ENCODE measurements around the gene AHDC1. TPM values are rescaled to one million over a fixed set of nuclear protein-coding genes. Genes with fewer than 3 reads are reported as not detected.

AHDC1 gene
- total RNA-seq, 1 donor: 14.6 TPM

GRCh38 chr1:27605300-27605766, 1.4 kb upstream of the AHDC1 start:
- no peak overlapping the region for H3K4me3 ChIP-seq (ENCODE audit: low read depth, low read length)
- TF ChIP-seq, protein P1, sequence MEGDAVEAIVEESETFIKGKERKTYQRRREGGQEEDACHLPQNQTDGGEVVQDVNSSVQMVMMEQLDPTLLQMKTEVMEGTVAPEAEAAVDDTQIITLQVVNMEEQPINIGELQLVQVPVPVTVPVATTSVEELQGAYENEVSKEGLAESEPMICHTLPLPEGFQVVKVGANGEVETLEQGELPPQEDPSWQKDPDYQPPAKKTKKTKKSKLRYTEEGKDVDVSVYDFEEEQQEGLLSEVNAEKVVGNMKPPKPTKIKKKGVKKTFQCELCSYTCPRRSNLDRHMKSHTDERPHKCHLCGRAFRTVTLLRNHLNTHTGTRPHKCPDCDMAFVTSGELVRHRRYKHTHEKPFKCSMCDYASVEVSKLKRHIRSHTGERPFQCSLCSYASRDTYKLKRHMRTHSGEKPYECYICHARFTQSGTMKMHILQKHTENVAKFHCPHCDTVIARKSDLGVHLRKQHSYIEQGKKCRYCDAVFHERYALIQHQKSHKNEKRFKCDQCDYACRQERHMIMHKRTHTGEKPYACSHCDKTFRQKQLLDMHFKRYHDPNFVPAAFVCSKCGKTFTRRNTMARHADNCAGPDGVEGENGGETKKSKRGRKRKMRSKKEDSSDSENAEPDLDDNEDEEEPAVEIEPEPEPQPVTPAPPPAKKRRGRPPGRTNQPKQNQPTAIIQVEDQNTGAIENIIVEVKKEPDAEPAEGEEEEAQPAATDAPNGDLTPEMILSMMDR (IDR thresholded peaks at IDR 0.05; ENCODE audit: insufficient read depth, low read length): no peak
- DNase-seq (ENCODE audit: low read depth): no peak

- DNase-seq (ENCODE audit: low read depth): no peak
- peak overlapping the region; percentile 96 for H3K4me3 ChIP-seq (ENCODE audit: low read depth, low read length)
- TF ChIP-seq, protein P1 (IDR thresholded peaks at IDR 0.05; ENCODE audit: insufficient read depth, low read length): no peak
Observed at GRCh38 chr1:27604579-27605299, 795 bp upstream of the AHDC1 start.

DNA sequence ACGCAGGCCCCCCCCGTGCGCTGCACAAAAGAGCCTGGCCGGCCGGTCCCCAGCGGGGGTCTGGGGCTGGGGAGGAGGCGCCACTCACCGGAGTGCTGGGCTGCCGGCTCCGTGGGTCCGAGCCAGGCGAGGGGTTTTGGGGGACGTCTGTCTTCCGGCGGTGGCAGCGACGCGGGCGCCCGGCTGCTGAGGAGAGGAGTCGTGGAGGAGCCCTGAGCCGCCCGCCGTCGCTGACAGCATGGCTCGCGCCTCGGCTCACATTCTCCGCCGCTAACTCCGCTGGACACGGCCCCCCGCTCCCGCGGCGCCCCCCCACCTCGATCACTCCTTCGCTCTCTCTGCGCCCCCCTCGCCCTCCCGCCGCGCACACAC, 649 bp downstream of the AHDC1 start:
- no peak for DNase-seq (ENCODE audit: low read depth)
- TF ChIP-seq, protein P1 (IDR thresholded peaks at IDR 0.05; ENCODE audit: insufficient read depth, low read length): no peak
- H3K4me3 ChIP-seq (ENCODE audit: low read depth, low read length): peak overlapping the region; percentile 96

DNA sequence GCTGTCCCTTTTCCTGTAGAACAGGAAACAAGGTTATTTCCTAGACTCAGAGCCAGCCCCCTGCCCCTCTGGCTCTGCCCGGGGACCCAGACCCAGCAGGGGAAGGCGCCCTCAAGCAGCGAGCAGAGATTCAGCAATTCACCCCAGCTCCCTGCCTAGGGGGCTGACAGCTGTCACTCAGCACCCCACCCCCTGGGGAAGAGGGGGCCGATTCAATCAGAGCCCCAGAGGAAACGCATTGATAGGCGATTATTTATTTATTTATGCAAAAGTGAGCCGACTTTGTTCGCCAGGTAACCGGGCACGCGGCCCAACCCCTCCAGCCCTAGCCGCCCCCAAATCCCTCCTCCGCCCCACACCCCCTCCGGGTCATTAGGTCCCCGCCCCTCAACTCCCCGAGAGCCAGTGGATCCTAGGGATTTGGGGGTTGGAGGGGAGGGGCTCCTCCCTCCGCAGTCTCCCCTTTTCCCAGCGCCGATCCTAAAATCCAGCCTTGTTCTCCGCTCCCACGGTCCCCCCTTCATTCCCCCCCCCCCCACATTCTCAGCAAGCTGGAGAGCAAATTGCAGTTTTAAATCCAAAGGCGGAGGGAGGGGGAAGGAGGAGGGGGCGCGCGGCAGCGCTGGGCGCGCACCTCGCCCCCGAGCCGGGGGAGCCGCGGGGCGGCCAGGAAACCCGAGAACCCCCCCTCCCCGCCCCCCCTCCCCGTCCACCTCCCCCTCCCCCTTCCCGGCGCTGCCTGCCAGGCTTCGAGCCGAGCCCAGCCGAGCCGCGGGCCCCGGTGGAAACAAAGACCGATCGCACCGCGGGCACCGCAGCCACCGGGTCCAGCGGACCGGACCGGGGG, 1.3 kb downstream of the AHDC1 start:
- H3K4me3 ChIP-seq (ENCODE audit: low read depth, low read length): peak overlapping the region; percentile 96
- DNase-seq (ENCODE audit: low read depth): no peak
- TF ChIP-seq, protein P1 (IDR thresholded peaks at IDR 0.05; ENCODE audit: insufficient read depth, low read length): no peak

- H3K4me3 ChIP-seq (ENCODE audit: low read depth, low read length): peak overlapping the region; percentile 96
- no peak for DNase-seq (ENCODE audit: low read depth)
- TF ChIP-seq, protein P1 (IDR thresholded peaks at IDR 0.05; ENCODE audit: insufficient read depth, low read length): no peak
Observed at GRCh38 chr1:27601771-27602461, 2.0 kb downstream of the AHDC1 start.

DNA sequence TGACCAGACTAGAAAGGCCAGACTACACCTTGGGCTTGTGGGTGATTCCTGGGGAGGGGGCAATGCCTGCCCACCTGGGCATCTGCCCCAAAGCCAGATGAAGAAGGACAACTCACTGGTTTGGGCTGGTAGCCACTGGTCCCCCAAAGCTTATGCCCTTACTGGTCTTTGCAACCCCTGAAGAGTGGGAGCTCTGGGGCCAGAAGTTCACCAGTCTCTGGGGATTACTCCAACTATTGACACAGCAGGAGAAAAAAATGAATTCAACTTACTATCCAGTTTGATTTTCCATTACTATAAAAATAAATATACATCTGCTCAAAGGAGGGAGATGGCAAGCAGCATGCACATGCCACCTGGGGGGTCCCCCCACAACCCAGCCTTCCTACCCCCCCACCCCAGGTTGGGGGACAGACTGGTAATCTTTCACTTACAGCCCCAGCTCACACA, 2.6 kb downstream of the AHDC1 start:
- peak overlapping the region; percentile 96 for H3K4me3 ChIP-seq (ENCODE audit: low read depth, low read length)
- DNase-seq (ENCODE audit: low read depth): no peak
- TF ChIP-seq, protein P1 (IDR thresholded peaks at IDR 0.05; ENCODE audit: insufficient read depth, low read length): no peak

All from fibroblast of the aortic adventitia (primary cell).